Kidney (tissue), 14 donors: ENCODE measurements around the gene NET1. TPM values are rescaled to one million over a fixed set of nuclear protein-coding genes. Genes with fewer than 3 reads are reported as not detected.
A peak's percentile ranks its signal among the peaks of the same experiment; 100 is the strongest.

Experiments used
- DNase-seq, 5 donors: peaks; one replicate each; pipeline ENCODE4 v3.0.0-alpha.2; 2013 to 2020
- FAIRE-seq: peaks from 2 replicates; lab custom pipeline; 2012; peaks lifted over from hg19 to GRCh38; lab: Jason Lieb, UNC
- H3K27ac ChIP-seq, 2 donors: one replicate each; pipeline ENCODE4 v1.7.0; 2013; ENCODE audit warnings: low read depth in 2 of 2, low read length in 2 of 2, inconsistent platforms in 1 of 2
- H3K27me3 ChIP-seq: one replicate; pipeline ENCODE4 v1.7.1; 2013; ENCODE audit warnings: low read length, inconsistent platforms; ENCODE audit not compliant: control insufficient read depth, insufficient read depth
- H3K36me3 ChIP-seq, 3 donors: one replicate each; pipeline versions ENCODE4 v1.7.0 to v1.7.1; 2013; ENCODE audit warnings: low read length in 3 of 3, control low read depth in 1 of 3, inconsistent platforms in 1 of 3; ENCODE audit not compliant: insufficient read depth in 3 of 3, control insufficient read depth in 2 of 3
- H3K4me1 ChIP-seq, 3 donors: one replicate each; pipeline versions ENCODE4 v1.7.0 to v1.7.1; 2013; ENCODE audit warnings: low read length in 3 of 3, inconsistent platforms in 1 of 3, low read depth in 1 of 3; ENCODE audit not compliant: control insufficient read depth in 2 of 3, insufficient read depth in 2 of 3
- H3K4me3 ChIP-seq, 3 donors: one replicate each; pipeline versions ENCODE4 v1.7.0 to v1.8.1; 2013; ENCODE audit warnings: low read length in 3 of 3, control low read depth in 1 of 3, inconsistent platforms in 1 of 3
- H3K9ac ChIP-seq, 3 donors: one replicate each; pipeline versions ENCODE4 v1.7.0 to v1.7.1; 2013; ENCODE audit warnings: low read length in 3 of 3, control low read depth in 1 of 3, inconsistent platforms in 1 of 3
- H3K9me3 ChIP-seq, 3 donors: one replicate each; pipeline versions ENCODE4 v1.7.0 to v1.7.1; 2013; ENCODE audit warnings: low read length in 3 of 3, control low read depth in 1 of 3, inconsistent platforms in 1 of 3; ENCODE audit not compliant: control insufficient read depth in 2 of 3, insufficient read depth in 1 of 3
- CTCF ChIP-seq: IDR thresholded peaks from 3 replicates; pipeline ENCODE4 v1.5.1; 2012; ENCODE audit warnings: mild to moderate bottlenecking, moderate library complexity, borderline replicate concordance; ENCODE audit not compliant: insufficient read depth; ENCODE audit errors: extremely low read depth
- intact Hi-C: fragments of 100-400 bp; cut with DNase I; formaldehyde crosslinking; loops from one replicate; pipeline ENCODE4 v1.11.1; 2022
- polyA plus RNA-seq: library from polyadenylated mRNA; stranded (reverse); fragments of 350-450 nt; fragmentation: Illumina TruSeq; extraction: RNeasy Lipid Tissue Mini Kit (QIAGEN cat#74804); gene quantifications from one replicate; pipeline ENCODE4 v1.2.3, GENCODE V29; 2014; ENCODE audit warnings: low read depth, low replicate concordance; ENCODE audit not compliant: insufficient read depth
- total RNA-seq: library from RNA; stranded (reverse); fragmentation: NEBNext Ultra II Directional; extraction: Animal tissue kit (Norgen Biotek cat#: 25700); gene quantifications from one replicate; pipeline ENCODE4 v1.2.1, GENCODE V29; 2021
- donor health status: control.
- donor health status: control.
- donor health status: control.
- donor health status: control.
- donor health status: control.
- donor health status: DM: yes; HTN: yes; CAD: no.
- donor health status: Normal renal cell carcinoma (clear cell type).

NET1 gene
- total and polyA plus RNA-seq, 2 donors from 2014 or later: 35.9 to 86.5 TPM

DNA sequence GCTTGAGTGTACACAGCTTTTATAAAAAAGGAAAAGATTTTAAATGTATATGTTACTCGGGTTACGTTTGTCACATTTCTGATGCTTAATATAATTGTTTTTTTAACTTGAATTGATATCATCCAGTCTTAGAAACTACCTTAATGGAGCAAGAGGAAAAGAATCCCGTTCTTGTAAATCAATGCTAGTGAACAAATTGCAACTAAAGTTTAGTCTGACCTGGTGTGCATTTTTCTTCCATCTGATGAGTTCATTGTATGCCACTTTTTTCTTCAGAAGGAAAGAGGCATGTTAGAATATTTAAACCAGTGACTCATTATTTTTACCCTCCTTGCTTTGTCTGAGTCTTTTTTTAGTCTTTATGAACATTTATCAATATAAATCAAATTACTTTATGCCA, 34.7 kb downstream of the NET1 start:
- intact Hi-C loops: loop anchor here (10.0 kb wide), 1 partner anchor 428 kb away; no protein-coding TSS in a partner anchor
- FAIRE-seq: peak; percentile 58
- H3K9ac ChIP-seq: peak overlapping the region; percentile 89 to 97 (median 89)
- H3K4me3 ChIP-seq: peak overlapping the region; percentile 89 to 99 (median 93)
- H3K36me3 ChIP-seq: no peaks in the 10 kb centered on the region
- no peak for TF ChIP-seq CTCF
- H3K27ac ChIP-seq: peak overlapping the region; percentile 10 to 92
- peaks cover 0 to 5% (median 0%) of the 10 kb centered on the region in 3 donors for H3K4me1 ChIP-seq
- no peaks in the 10 kb centered on the region for H3K27me3 ChIP-seq
- peak in 1 of 5 donors; percentile 48 for DNase-seq
- H3K9me3 ChIP-seq: no peaks in the 10 kb centered on the region

GRCh38 chr10:5447611-5448071, 35.3 kb downstream of the NET1 start:
- TF ChIP-seq CTCF: no peak
- intact Hi-C loops: loop anchor here (10.0 kb wide), 1 partner anchor 427 kb away; no protein-coding TSS in a partner anchor
- no peaks in the 10 kb centered on the region for H3K27me3 ChIP-seq
- peak overlapping the region; percentile 89 to 97 (median 89) for H3K9ac ChIP-seq
- H3K27ac ChIP-seq: peak overlapping the region; percentile 63 to 92
- DNase-seq (peak in 1 of 5 donors; percentile 43), FAIRE-seq (peak; percentile 35)
- H3K36me3 ChIP-seq: peaks cover 2 to 5% (median 4%) of the 10 kb centered on the region in 3 donors
- peaks cover 0 to 7% (median 0%) of the 10 kb centered on the region in 3 donors for H3K4me1 ChIP-seq
- H3K9me3 ChIP-seq: no peaks in the 10 kb centered on the region
- H3K4me3 ChIP-seq: peak overlapping the region; percentile 89 to 99 (median 93)

GRCh38 chr10:5448333-5449001, 36.1 kb downstream of the NET1 start:
- intact Hi-C loops: loop anchor here (10.0 kb wide), 1 partner anchor 426 kb away; no protein-coding TSS in a partner anchor
- Histone ChIP-seq H3K9ac (peak overlapping the region; percentile 68 to 89 (median 81)), H3K9me3 (no peaks in the 10 kb centered on the region), H3K36me3 (peaks cover 4 to 14% (median 12%) of the 10 kb centered on the region in 3 donors), H3K4me1 (peaks cover 0 to 7% (median 0%) of the 10 kb centered on the region in 3 donors), H3K27me3 (no peaks in the 10 kb centered on the region), H3K4me3 (peak overlapping the region; percentile 89 to 99 (median 93)), H3K27ac (peak overlapping the region; percentile 65 to 85)
- no peak for TF ChIP-seq CTCF
- DNase-seq (peak in 2 of 5 donors; percentile 68 to 72), FAIRE-seq (peak; percentile 84)
